Measurements from ENCODE around the gene FOXO3. TPM values are rescaled to one million over a fixed set of nuclear protein-coding genes. Genes with fewer than 3 reads are reported as not detected.

Gene FOXO3
- total and polyA plus RNA-seq, 8 donors, result 50.0 to 71.1 (median 63.1) TPM

DNA sequence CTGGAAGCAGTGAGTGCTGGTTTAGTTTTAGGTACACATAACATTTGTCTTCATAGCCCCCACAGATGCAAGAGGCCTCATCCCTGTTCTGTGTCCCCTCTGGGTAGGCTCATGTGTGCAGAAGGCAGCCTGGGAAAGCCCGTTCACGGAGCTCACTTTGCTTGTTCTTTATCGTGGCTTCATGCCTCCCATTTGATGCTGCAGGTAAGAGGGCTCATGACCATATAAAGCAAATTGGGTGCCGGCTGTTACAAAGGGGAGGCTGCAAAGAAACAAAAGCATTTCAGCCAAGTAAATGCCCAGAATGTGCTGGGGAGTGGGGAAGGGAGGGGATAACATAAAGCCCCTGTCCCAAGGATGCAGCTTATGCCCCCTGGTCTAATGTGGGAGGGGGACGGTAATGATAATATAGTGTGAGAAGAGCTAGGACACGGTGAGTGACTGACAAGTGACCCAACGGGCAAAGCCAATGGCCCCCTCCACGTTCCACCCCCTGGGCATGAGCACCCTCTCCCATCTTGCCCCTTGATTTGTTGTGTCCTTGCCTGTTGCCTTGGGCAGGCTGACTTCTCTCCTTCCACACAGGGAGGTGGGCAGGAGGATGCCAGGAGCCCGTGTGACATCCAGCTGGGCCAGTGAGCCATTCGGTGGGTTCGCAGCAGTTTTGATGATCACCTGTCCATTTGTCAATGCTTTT lies 138.0 kb downstream of the FOXO3 start:
- ATAC-seq (no peak), DNase-seq (no peak)
- intact Hi-C loops (cut with DNase I), result no loop called here
- H3K4me3 ChIP-seq, result no peak overlapping the region
- no peaks in the 10 kb centered on the region for H3K4me1 ChIP-seq
- H3K27ac ChIP-seq, result no peak overlapping the region
- TF ChIP-seq, protein P1, sequence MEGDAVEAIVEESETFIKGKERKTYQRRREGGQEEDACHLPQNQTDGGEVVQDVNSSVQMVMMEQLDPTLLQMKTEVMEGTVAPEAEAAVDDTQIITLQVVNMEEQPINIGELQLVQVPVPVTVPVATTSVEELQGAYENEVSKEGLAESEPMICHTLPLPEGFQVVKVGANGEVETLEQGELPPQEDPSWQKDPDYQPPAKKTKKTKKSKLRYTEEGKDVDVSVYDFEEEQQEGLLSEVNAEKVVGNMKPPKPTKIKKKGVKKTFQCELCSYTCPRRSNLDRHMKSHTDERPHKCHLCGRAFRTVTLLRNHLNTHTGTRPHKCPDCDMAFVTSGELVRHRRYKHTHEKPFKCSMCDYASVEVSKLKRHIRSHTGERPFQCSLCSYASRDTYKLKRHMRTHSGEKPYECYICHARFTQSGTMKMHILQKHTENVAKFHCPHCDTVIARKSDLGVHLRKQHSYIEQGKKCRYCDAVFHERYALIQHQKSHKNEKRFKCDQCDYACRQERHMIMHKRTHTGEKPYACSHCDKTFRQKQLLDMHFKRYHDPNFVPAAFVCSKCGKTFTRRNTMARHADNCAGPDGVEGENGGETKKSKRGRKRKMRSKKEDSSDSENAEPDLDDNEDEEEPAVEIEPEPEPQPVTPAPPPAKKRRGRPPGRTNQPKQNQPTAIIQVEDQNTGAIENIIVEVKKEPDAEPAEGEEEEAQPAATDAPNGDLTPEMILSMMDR (IDR thresholded peaks at IDR 0.05), result no peak
- H3K9me3 ChIP-seq, result peaks cover 7 to 24% of the 10 kb centered on the region in 2 donors
- no peaks in the 10 kb centered on the region for H3K27me3 ChIP-seq
- H3K36me3 ChIP-seq, result no peaks in the 10 kb centered on the region

- no peaks in the 10 kb centered on the region for H3K4me1 ChIP-seq
- intact Hi-C loops (cut with DNase I), result no loop called here
- no peak overlapping the region for H3K4me3 ChIP-seq
- ATAC-seq (peak; percentile 61), DNase-seq (peak in 2 of 4 donors; percentile 95)
- H3K27ac ChIP-seq, result no peak overlapping the region
- TF ChIP-seq, protein P1 (IDR thresholded peaks at IDR 0.05), result no peak
- H3K9me3 ChIP-seq, result peaks cover 7 to 24% of the 10 kb centered on the region in 2 donors
- H3K27me3 ChIP-seq, result no peaks in the 10 kb centered on the region
- H3K36me3 ChIP-seq, result no peaks in the 10 kb centered on the region
These were observed 138.7 kb downstream of the FOXO3 start for GRCh38 chr6:108699290-108700041.

GRCh38 chr6:108702106-108702851 lies 141.6 kb downstream of the FOXO3 start:
- Histone ChIP-seq H3K27ac (no peak overlapping the region), H3K4me1 (no peaks in the 10 kb centered on the region), H3K9me3 (peaks cover 7 to 24% of the 10 kb centered on the region in 2 donors), H3K36me3 (no peaks in the 10 kb centered on the region), H3K27me3 (no peaks in the 10 kb centered on the region), H3K4me3 (no peak overlapping the region)
- ATAC-seq (no peak), DNase-seq (no peak)
- intact Hi-C loops (cut with DNase I), result no loop called here
- TF ChIP-seq, protein P1 (IDR thresholded peaks at IDR 0.05), result no peak

DNA sequence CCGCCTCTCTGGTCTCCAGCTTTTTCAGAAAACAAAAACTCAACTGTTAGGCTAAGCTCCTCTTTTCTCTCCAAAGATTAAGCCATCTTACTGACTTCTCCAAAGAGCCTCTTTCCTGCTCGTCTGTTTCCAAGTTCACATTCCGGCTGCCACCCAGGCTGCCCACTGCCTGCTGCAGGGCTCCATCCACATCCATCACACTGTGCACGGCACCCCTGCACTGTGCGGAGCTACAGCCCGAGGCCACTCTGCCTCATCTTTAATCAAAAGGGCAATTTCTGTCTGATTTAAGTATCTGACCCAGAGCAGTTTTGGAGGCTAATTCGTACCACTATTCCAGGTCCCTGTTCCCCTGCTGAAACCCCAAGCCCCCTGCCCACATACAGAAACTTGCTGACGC lies 145.9 kb downstream of the FOXO3 start:
- no peaks in the 10 kb centered on the region for H3K4me1 ChIP-seq
- TF ChIP-seq, protein P1 (IDR thresholded peaks at IDR 0.05), result no peak
- ATAC-seq, result no peak
- no peaks in the 10 kb centered on the region for H3K27me3 ChIP-seq
- no peak overlapping the region for H3K27ac ChIP-seq
- DNase-seq, result no peak
- H3K4me3 ChIP-seq, result no peak overlapping the region
- H3K9me3 ChIP-seq, result peaks cover 7 to 17% of the 10 kb centered on the region in 2 donors
- intact Hi-C loops (cut with DNase I), result no loop called here
- no peaks in the 10 kb centered on the region for H3K36me3 ChIP-seq

Data from left lung (tissue), 10 donors.